GM12878 (cell line): ENCODE data around the gene BMP15. TPM values are rescaled to one million over a fixed set of nuclear protein-coding genes. Genes with fewer than 3 reads are reported as not detected.

Experiments
- ATAC-seq: fragments of 200-7000 bp; cut with Tn5 transposase; 3 replicates; pipeline ENCODE4 v1.9.1; 2020; ENCODE audit warnings: mild to moderate bottlenecking, moderate library complexity
- BruUV-seq: library from RNA; stranded (reverse); fragments of 400-500 nt; replicated peaks from 2 replicates; lab custom pipeline; 2021; lab: Mats Ljungman, UMichigan
- CTCF ChIA-PET: fragments of 300-600 bp; sonication (Branson Sonifier 250); formaldehyde crosslinking; extraction: SDS; loops from one replicate; lab custom pipeline; 2021; ENCODE audit warnings: inconsistent platforms; lab: Yijun Ruan, JAX
- POLR2A ChIA-PET: fragments of 350-600 bp; formaldehyde crosslinking; extraction: SDS; loops from one replicate; lab custom pipeline; 2021; ENCODE audit warnings: inconsistent platforms; lab: Charles Lee
- RAD21 ChIA-PET: fragments of 300-600 bp; sonication (Branson Sonifier 250); formaldehyde crosslinking; loops from one replicate; lab custom pipeline; 2023; ENCODE audit warnings: antibody characterized with exemption; ENCODE audit not compliant: unreplicated experiment; lab: Charles Lee
- SMC1A ChIA-PET: fragments of 300-600 bp; sonication (Branson Sonifier 250); formaldehyde crosslinking; loops from one replicate; lab custom pipeline; 2023; ENCODE audit not compliant: unreplicated experiment, uncharacterized antibody; lab: Charles Lee
- DNase-seq: peaks from one replicate; pipeline ENCODE4 v3.0.0-alpha.2; 2011; ENCODE audit warnings: low read depth, low spot score
- FAIRE-seq: peaks from 3 replicates; lab custom pipeline; 2011; peaks lifted over from hg19 to GRCh38; lab: Jason Lieb, UNC
- H2AFZ ChIP-seq: 2 replicates; pipeline ENCODE4 v1.6.0; 2011; ENCODE audit warnings: low read depth, low read length, control low read depth; ENCODE audit not compliant: control insufficient read depth
- H3K27ac ChIP-seq: 2 replicates; pipeline ENCODE4 v1.5.1; 2011; ENCODE audit warnings: control low read depth; ENCODE audit not compliant: control insufficient read depth, insufficient read depth
- H3K27me3 ChIP-seq, 2 experiments: replicated peaks in 1 of 2; 2 replicates each; pipeline versions ENCODE4 v1.6.0 to v1.6.1; 2011; ENCODE audit warnings: low read length in 1 of 2; ENCODE audit not compliant: control insufficient read depth in 2 of 2, insufficient read depth in 2 of 2
- H3K36me3 ChIP-seq, 2 experiments: 2 replicates each; pipeline ENCODE4 v1.5.1; 2011; ENCODE audit warnings: low read length in 1 of 2; ENCODE audit not compliant: control insufficient read depth in 2 of 2, insufficient read depth in 2 of 2
- H3K4me1 ChIP-seq: 2 replicates; pipeline ENCODE4 v1.6.1; 2011; ENCODE audit warnings: mild to moderate bottlenecking, low read length, moderate library complexity, mixed read lengths; ENCODE audit not compliant: control insufficient read depth, insufficient read depth
- H3K4me2 ChIP-seq: 2 replicates; pipeline ENCODE4 v1.6.0; 2011; ENCODE audit warnings: control low read depth; ENCODE audit not compliant: control insufficient read depth, insufficient read depth
- H3K4me3 ChIP-seq: fragments of 200-600 bp; sonication (generic); 2 replicates; pipeline ENCODE4 v1.5.1; 2016
- H3K79me2 ChIP-seq: 2 replicates; pipeline ENCODE4 v1.6.0; 2011; ENCODE audit warnings: low read length; ENCODE audit not compliant: control insufficient read depth, insufficient read depth
- H3K9ac ChIP-seq: 2 replicates; pipeline ENCODE4 v1.8.0; 2011; ENCODE audit warnings: low read length, control low read depth, mixed read lengths; ENCODE audit not compliant: control insufficient read depth, insufficient read depth
- H3K9me3 ChIP-seq: replicated peaks from 3 replicates; pipeline ENCODE4 v1.5.1; 2011; ENCODE audit warnings: mild to moderate bottlenecking, low read length; ENCODE audit not compliant: control insufficient read depth, insufficient read depth
- H4K20me1 ChIP-seq: 2 replicates; pipeline ENCODE4 v1.6.0; 2011; ENCODE audit not compliant: control insufficient read depth, insufficient read depth
- EED ChIP-seq: sonication (generic); IDR thresholded peaks from 2 replicates; pipeline ENCODE4 v1.6.1; 2016; ENCODE audit warnings: antibody characterized with exemption, low read depth
- MXI1 ChIP-seq: fragments of 150-350 bp; IDR thresholded peaks from 2 replicates; pipeline ENCODE4 v1.6.1; 2011; ENCODE audit warnings: low read depth, mild to moderate bottlenecking, inconsistent platforms, low read length, improper control_type of control experiment
- WGBS: methylation state at CpG from one replicate; pipeline ENCODE4 v1.1.6; 2016; ENCODE audit warnings: low lambda C conversion rate; ENCODE audit not compliant: insufficient replicate concordance, insufficient coverage; ENCODE audit errors: missing lambda C conversion rate; 5-methylcytosine and 5-hydroxymethylcytosine counted together
- in situ Hi-C: fragments of 300-500 bp; cut with MboI; formaldehyde crosslinking; loops from 9 replicates; pipeline ENCODE4 v1.14.3; 2018; ENCODE audit warnings: mixed read lengths
- intact Hi-C: fragments of 100-400 bp; cut with micrococcal nuclease; formaldehyde crosslinking; loops from one replicate; pipeline ENCODE4 v1.14.2; 2022; ENCODE audit not compliant: unreplicated experiment
- polyA plus RNA-seq, 11 experiments: library from polyadenylated mRNA; depleted of rRNA in 4 of 11; unstranded in 6 of 11; stranded (reverse) in 5 of 11; fragments of >200 nt; fragmentation: Nextera tagmentation in 4 of 11; fragmentation: Illumina TruSeq in 1 of 11; extraction: Ambion mirVana in 4 of 11; extraction: Trizol in 1 of 11; gene quantifications; 1 replicate in 1 of 11; 2 replicates in 10 of 11; pipeline versions ENCODE4 v1.2.1 to v1.2.3, GENCODE V29; 2011 to 2016; ENCODE audit warnings: inconsistent platforms in 2 of 11, missing spikeins in 2 of 11, low read depth in 1 of 11
- total RNA-seq, 4 experiments: library from RNA; depleted of rRNA in 3 of 4; stranded (reverse); fragments of >200 nt in 3 of 4; fragmentation: Illumina TruSeq in 1 of 4; extraction: Trizol in 1 of 4; gene quantifications; 2 replicates each; pipeline versions ENCODE4 v1.2.1 to v1.2.3, GENCODE V29; 2013 to 2021
- TF ChIP-seq, protein P1 (sequence below): fragments of 450-650 bp; IDR thresholded peaks from 2 replicates; pipeline ENCODE4 v1.6.1; 2017; ENCODE audit warnings: mild to moderate bottlenecking, moderate library complexity
- TF ChIP-seq, protein P2 (sequence below): fragments of 450-650 bp; IDR thresholded peaks from 2 replicates; pipeline ENCODE4 v1.6.1; 2017; ENCODE audit warnings: mild to moderate bottlenecking, low read depth, inconsistent platforms; ENCODE audit not compliant: poor library complexity, severe bottlenecking
- TF ChIP-seq, protein P3 (sequence below): IDR thresholded peaks from 2 replicates; pipeline ENCODE4 v1.6.1; 2012; ENCODE audit warnings: low read length, inconsistent platforms
- TF ChIP-seq, protein P4 (sequence below): IDR thresholded peaks from 2 replicates; pipeline ENCODE4 v1.6.1; 2012; ENCODE audit warnings: improper control_type of control experiment, low read depth, low read length; ENCODE audit not compliant: insufficient replicate concordance

BMP15 gene
- total and polyA plus RNA-seq, 10 of the 15 experiments (the other 5 are each of a cell fraction or from before 2014, with no cell fraction given) = not detected

DNA sequence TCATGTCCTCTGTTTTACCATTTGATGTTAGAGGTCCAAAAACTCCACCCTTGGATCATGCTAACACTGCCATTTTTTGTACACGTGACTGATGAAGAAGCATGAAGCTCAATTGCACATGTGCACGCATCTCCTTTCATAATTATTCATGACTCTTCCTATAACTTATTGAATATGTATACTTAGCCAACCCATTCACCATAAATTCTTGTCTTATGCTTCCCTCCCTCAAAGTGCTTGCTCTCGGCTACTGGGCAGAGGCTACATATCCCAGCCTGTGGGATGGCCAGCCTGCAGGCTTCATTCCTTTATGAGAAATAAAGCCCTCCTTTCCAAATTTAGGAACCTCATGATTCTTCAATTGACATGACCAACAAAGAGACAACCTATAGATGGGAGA is 17.5 kb upstream of the BMP15 start (continued):
- TF ChIP-seq, protein P1, sequence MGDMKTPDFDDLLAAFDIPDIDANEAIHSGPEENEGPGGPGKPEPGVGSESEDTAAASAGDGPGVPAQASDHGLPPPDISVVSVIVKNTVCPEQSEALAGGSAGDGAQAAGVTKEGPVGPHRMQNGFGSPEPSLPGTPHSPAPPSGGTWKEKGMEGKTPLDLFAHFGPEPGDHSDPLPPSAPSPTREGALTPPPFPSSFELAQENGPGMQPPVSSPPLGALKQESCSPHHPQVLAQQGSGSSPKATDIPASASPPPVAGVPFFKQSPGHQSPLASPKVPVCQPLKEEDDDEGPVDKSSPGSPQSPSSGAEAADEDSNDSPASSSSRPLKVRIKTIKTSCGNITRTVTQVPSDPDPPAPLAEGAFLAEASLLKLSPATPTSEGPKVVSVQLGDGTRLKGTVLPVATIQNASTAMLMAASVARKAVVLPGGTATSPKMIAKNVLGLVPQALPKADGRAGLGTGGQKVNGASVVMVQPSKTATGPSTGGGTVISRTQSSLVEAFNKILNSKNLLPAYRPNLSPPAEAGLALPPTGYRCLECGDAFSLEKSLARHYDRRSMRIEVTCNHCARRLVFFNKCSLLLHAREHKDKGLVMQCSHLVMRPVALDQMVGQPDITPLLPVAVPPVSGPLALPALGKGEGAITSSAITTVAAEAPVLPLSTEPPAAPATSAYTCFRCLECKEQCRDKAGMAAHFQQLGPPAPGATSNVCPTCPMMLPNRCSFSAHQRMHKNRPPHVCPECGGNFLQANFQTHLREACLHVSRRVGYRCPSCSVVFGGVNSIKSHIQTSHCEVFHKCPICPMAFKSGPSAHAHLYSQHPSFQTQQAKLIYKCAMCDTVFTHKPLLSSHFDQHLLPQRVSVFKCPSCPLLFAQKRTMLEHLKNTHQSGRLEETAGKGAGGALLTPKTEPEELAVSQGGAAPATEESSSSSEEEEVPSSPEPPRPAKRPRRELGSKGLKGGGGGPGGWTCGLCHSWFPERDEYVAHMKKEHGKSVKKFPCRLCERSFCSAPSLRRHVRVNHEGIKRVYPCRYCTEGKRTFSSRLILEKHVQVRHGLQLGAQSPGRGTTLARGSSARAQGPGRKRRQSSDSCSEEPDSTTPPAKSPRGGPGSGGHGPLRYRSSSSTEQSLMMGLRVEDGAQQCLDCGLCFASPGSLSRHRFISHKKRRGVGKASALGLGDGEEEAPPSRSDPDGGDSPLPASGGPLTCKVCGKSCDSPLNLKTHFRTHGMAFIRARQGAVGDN = no peak

DNA sequence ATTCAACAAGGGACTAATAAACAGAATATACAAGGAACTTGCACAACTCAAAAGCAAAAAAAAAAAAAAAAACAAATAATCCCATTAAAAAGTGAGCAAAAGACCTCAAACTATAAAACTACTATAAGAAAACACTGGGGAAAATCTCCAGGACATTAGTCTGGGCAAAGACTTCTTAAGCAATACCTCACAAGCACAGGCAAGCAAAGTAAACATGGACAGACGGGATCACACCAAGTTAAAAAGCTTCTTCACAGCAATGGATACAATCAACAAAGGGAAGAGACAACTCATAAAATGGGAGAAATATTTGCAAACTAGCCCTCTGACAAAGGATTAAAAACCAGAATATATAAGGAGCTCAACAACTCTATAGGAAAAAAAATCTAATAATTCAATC is 17.1 kb upstream of the BMP15 start:
- ChIA-PET CTCF (no interaction called here), POLR2A (no interaction called here), RAD21 (no interaction called here), SMC1A (no interaction called here)
- Histone ChIP-seq H3K27me3 (no peaks in the 10 kb centered on the region), H3K27ac (no peak overlapping the region), H3K79me2 (no peaks in the 10 kb centered on the region), H3K4me1 (no peaks in the 10 kb centered on the region), H3K4me3 (no peak overlapping the region), H4K20me1 (no peaks in the 10 kb centered on the region), H3K9ac (no peak overlapping the region), H2AFZ (no peak overlapping the region), H3K4me2 (no peak overlapping the region), H3K36me3 (no peaks in the 10 kb centered on the region), H3K9me3 (no peaks in the 10 kb centered on the region; the same call in 2 of the 3 replicates)
- WGBS = 0% methylated on average over 1 of the region's 1 CpG
- in situ Hi-C loops = no loop called here
- DNase-seq (no peak), ATAC-seq (no peak), FAIRE-seq (no peak)
- intact Hi-C loops = no loop called here
- BruUV-seq = no TSS peak
- TF ChIP-seq, protein P2, sequence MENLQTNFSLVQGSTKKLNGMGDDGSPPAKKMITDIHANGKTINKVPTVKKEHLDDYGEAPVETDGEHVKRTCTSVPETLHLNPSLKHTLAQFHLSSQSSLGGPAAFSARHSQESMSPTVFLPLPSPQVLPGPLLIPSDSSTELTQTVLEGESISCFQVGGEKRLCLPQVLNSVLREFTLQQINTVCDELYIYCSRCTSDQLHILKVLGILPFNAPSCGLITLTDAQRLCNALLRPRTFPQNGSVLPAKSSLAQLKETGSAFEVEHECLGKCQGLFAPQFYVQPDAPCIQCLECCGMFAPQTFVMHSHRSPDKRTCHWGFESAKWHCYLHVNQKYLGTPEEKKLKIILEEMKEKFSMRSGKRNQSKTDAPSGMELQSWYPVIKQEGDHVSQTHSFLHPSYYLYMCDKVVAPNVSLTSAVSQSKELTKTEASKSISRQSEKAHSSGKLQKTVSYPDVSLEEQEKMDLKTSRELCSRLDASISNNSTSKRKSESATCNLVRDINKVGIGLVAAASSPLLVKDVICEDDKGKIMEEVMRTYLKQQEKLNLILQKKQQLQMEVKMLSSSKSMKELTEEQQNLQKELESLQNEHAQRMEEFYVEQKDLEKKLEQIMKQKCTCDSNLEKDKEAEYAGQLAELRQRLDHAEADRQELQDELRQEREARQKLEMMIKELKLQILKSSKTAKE = no peak
- no peak for TF ChIP-seq MXI1
- TF ChIP-seq, protein P3, sequence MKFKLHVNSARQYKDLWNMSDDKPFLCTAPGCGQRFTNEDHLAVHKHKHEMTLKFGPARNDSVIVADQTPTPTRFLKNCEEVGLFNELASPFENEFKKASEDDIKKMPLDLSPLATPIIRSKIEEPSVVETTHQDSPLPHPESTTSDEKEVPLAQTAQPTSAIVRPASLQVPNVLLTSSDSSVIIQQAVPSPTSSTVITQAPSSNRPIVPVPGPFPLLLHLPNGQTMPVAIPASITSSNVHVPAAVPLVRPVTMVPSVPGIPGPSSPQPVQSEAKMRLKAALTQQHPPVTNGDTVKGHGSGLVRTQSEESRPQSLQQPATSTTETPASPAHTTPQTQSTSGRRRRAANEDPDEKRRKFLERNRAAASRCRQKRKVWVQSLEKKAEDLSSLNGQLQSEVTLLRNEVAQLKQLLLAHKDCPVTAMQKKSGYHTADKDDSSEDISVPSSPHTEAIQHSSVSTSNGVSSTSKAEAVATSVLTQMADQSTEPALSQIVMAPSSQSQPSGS = no peak
- TF ChIP-seq, protein P4, sequence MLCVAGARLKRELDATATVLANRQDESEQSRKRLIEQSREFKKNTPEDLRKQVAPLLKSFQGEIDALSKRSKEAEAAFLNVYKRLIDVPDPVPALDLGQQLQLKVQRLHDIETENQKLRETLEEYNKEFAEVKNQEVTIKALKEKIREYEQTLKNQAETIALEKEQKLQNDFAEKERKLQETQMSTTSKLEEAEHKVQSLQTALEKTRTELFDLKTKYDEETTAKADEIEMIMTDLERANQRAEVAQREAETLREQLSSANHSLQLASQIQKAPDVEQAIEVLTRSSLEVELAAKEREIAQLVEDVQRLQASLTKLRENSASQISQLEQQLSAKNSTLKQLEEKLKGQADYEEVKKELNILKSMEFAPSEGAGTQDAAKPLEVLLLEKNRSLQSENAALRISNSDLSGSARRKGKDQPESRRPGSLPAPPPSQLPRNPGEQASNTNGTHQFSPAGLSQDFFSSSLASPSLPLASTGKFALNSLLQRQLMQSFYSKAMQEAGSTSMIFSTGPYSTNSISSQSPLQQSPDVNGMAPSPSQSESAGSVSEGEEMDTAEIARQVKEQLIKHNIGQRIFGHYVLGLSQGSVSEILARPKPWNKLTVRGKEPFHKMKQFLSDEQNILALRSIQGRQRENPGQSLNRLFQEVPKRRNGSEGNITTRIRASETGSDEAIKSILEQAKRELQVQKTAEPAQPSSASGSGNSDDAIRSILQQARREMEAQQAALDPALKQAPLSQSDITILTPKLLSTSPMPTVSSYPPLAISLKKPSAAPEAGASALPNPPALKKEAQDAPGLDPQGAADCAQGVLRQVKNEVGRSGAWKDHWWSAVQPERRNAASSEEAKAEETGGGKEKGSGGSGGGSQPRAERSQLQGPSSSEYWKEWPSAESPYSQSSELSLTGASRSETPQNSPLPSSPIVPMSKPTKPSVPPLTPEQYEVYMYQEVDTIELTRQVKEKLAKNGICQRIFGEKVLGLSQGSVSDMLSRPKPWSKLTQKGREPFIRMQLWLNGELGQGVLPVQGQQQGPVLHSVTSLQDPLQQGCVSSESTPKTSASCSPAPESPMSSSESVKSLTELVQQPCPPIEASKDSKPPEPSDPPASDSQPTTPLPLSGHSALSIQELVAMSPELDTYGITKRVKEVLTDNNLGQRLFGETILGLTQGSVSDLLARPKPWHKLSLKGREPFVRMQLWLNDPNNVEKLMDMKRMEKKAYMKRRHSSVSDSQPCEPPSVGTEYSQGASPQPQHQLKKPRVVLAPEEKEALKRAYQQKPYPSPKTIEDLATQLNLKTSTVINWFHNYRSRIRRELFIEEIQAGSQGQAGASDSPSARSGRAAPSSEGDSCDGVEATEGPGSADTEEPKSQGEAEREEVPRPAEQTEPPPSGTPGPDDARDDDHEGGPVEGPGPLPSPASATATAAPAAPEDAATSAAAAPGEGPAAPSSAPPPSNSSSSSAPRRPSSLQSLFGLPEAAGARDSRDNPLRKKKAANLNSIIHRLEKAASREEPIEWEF = no peak
- no peak for TF ChIP-seq EED
